ENCODE results near the gene SYCP2L.

DNA sequence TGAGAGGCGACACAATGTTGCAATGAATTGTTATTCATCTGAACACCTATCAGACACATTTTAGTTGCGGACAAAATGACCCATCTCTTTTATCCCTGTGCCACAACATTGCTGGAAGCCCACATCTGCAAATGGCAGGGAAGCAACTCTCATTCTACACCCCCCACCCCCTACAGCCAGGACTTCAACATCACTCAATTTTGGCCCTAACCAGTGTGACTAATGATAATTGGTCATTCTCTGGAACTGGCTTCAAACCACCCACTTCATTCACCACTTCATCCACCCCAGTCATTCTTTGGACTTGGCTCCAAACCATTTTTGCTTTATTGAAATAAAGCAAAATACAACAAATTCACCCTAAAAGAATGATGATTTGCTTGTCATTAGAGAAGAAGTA is 6.5 kb upstream of the SYCP2L start:
- no peak for TF ChIP-seq POLR2A (IDR thresholded peaks at IDR 0.05; ENCODE audit: low read depth)
- no peak for TF ChIP-seq CTCF (IDR thresholded peaks at IDR 0.05)
